IPS DF 6.9 (cell line): ENCODE results near the gene ELOVL2.

ENCODE experiments used
- DNase-seq: peaks from one replicate; pipeline ENCODE4 v3.0.0-alpha.2; 2013; ENCODE audit warnings: low read depth, low spot score
- H3K27ac ChIP-seq: one replicate; pipeline ENCODE4 v1.5.1; 2013; ENCODE audit warnings: low read length, control low read depth
- H3K27me3 ChIP-seq: 2 replicates; pipeline ENCODE4 v1.6.1; 2013; ENCODE audit warnings: mild to moderate bottlenecking, low read length; ENCODE audit not compliant: control insufficient read depth, insufficient read depth
- H3K36me3 ChIP-seq: 2 replicates; pipeline ENCODE4 v1.6.1; 2013; ENCODE audit warnings: low read length; ENCODE audit not compliant: control insufficient read depth, insufficient read depth
- H3K4me1 ChIP-seq: 2 replicates; pipeline ENCODE4 v1.6.1; 2013; ENCODE audit warnings: low read length; ENCODE audit not compliant: control insufficient read depth, insufficient read depth
- H3K4me3 ChIP-seq: 2 replicates; pipeline ENCODE4 v1.5.1; 2013; ENCODE audit warnings: mild to moderate bottlenecking, low read length
- H3K9me3 ChIP-seq: 2 replicates; pipeline ENCODE4 v1.6.1; 2013; ENCODE audit warnings: low read length, inconsistent platforms; ENCODE audit not compliant: control insufficient read depth, insufficient read depth
- WGBS: extraction: QIAGEN DNeasy Blood & Tissue Kit; methylation state at CpG from one replicate; pipeline ENCODE4 v1.1.7; 2013; ENCODE audit warnings: mixed read lengths, missing lambda C conversion rate; ENCODE audit not compliant: insufficient read length, insufficient coverage; 5-methylcytosine and 5-hydroxymethylcytosine counted together

ELOVL2 gene

DNA sequence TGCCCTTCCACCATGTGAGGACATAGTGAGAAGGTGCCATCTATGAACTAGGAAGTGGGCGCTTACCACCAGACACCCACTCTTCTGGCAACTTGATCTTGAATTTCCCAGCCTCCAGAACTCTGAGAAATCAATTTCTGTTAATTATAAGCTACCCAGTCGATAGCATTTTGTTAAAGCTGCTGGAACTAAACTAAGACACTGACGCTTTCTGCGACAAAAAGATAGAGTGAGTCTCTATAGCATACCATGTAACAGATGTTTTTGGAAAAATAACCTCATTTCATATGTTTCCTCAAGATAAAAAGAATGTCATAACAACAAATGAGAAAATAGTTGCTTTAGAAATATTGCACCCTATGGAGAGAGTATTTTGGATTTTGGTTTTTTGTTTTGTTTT lies 34.2 kb upstream of the ELOVL2 start:
- Histone ChIP-seq H3K27me3 (no peaks in the 10 kb centered on the region; the same call in 1 of the 2 replicates), H3K9me3 (no peaks in the 10 kb centered on the region), H3K4me1 (peaks cover 1% of the 10 kb centered on the region; the same call in 1 of the 2 replicates), H3K4me3 (no peak overlapping the region), H3K27ac (no peak overlapping the region), H3K36me3 (no peaks in the 10 kb centered on the region)
- no peak for DNase-seq
- no CpG with 5 or more reads among the region's 4 CpGs for WGBS

DNA sequence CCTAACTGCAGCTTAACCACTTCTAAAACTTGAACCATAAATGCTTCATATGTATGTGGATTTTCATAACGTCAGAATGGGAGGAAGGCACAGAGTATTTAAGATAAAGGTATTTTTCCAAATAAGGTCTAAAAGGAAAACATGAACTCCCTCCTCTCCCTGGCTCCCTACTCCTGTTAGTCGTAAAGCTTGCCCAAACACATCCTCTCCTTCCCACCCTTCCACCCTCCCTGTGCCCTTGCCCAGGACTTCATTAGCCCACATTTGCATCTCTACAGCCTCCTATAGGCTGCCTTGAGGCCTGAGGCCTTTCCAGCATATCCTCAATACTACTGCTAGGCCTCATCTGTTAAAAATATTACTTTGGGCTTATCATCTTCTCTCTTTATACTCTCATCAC lies 32.4 kb upstream of the ELOVL2 start:
- Histone ChIP-seq H3K27ac (no peak overlapping the region), H3K27me3 (no peaks in the 10 kb centered on the region; the same call in 1 of the 2 replicates), H3K4me1 (peaks cover 1% of the 10 kb centered on the region; the same call in 1 of the 2 replicates), H3K36me3 (no peaks in the 10 kb centered on the region), H3K4me3 (no peak overlapping the region), H3K9me3 (no peaks in the 10 kb centered on the region)
- WGBS: no CpG with 5 or more reads among the region's 2 CpGs
- no peak for DNase-seq

DNA sequence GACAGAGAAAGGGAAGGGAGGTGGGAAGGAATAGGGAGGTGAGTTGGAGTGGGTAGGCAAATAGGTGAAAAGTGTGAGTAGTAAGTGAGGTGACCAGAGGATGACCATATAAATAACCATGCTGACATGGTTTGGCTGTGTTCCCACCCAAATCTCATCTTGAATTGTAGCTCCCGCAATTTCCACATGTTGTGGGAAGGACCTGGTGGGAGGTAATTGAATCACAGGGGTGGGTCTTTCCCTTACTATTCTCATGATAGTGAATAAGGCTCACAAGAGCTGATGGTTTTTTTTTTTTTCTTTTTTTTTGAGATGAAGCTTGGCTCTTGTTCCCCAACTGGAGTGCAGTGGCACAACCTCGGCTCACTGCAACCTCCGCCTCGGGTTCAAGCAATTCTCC lies 28.0 kb upstream of the ELOVL2 start:
- no peaks in the 10 kb centered on the region for H3K9me3 ChIP-seq
- no peaks in the 10 kb centered on the region for H3K36me3 ChIP-seq
- H3K27me3 ChIP-seq: no peaks in the 10 kb centered on the region
- no peak for DNase-seq
- no peak overlapping the region for H3K4me3 ChIP-seq
- no peak overlapping the region for H3K27ac ChIP-seq
- H3K4me1 ChIP-seq: peaks cover 1% of the 10 kb centered on the region; the same call in 1 of the 2 replicates
- WGBS: no CpG with 5 or more reads among the region's 4 CpGs

DNA sequence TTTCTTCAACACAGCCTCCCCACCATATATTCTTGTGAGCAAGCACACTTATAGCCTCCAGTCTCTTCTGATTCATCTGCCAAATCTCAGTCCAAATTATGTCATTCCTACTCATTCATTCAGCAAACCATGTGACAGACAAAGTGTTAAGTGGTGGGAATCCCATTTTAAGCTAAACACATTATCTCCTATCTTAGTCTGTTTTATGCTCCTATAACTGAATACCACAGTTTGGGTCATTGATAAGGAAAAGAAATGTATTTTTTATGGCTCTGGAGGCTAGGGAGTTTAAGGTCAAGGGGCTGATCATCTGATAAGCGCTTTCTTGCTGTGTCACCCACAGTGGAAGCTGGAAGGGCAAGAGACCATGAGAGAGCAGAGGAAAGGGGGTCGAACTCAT lies 25.7 kb upstream of the ELOVL2 start:
- Histone ChIP-seq H3K36me3 (no peaks in the 10 kb centered on the region), H3K27me3 (no peaks in the 10 kb centered on the region), H3K4me3 (no peak overlapping the region), H3K4me1 (no peaks in the 10 kb centered on the region), H3K27ac (no peak overlapping the region), H3K9me3 (no peaks in the 10 kb centered on the region)
- no CpG with 5 or more reads among the region's 2 CpGs for WGBS
- no peak for DNase-seq

DNA sequence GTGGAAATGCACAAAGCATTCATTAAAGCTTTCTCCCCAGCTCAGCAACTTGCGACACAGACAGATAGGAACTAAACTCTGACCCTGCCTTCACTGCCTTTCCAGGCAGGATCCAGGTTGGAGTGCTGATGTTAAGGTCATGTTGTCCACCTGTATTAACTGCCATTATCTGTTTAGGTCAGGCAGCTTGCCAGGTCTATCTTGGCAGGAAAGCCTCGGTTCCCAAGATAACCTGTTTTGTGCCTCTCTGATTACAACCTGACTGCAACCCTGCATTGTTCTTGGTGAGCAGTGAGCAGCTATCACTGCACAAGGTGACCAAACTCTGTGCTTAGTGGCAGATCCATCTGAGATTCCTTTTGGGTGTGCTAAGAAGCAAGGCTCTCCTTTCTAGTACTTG lies 23.2 kb upstream of the ELOVL2 start:
- H3K27ac ChIP-seq: no peak overlapping the region
- no peak for DNase-seq
- no peaks in the 10 kb centered on the region for H3K27me3 ChIP-seq
- no peaks in the 10 kb centered on the region for H3K4me1 ChIP-seq
- no peaks in the 10 kb centered on the region for H3K9me3 ChIP-seq
- H3K4me3 ChIP-seq: no peak overlapping the region
- H3K36me3 ChIP-seq: no peaks in the 10 kb centered on the region
- WGBS: no CpG with 5 or more reads among the region's 2 CpGs

DNA sequence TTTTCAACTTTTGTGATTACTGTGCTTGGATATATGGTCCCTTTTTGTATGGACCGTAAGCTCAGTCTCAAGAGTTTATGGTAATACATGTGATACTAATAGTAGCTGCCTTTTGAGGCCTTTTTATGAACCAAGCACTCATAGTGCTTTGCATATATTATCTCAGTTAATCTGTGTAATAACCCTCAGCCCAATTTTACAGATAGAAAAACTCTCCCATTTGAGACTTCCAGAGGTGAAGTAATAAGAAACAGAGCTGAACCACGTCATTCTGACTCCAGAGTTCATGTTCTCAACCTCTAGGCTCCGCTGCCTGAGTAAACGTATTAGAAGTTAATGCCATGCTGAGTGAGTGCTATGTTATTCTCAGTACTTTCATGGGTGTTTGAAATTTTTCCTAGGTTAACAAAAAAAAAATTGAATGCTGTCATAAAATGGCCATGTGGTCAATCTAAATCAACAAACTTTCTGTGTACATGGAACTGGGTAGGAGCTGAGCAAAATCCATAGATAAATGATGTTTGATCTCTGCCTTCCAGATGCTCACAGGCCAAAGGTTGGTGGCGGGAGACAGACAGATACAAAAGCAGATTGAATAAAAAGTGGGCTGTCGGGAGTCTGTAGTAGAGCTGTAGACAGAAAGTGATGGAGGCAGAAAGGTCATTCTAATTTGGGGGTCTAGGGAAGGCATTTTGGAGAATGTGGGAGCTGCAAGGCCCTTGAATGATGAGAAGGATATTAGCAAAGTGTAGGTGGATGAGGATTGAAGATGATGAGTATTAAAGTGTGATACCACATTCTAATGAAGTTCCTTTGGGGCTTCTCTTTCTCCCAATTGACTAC lies 22.6 kb upstream of the ELOVL2 start:
- Histone ChIP-seq H3K4me1 (no peaks in the 10 kb centered on the region), H3K4me3 (no peak overlapping the region), H3K36me3 (no peaks in the 10 kb centered on the region), H3K27me3 (no peaks in the 10 kb centered on the region), H3K27ac (no peak overlapping the region), H3K9me3 (no peaks in the 10 kb centered on the region)
- no peak for DNase-seq
- WGBS: no CpG with 5 or more reads among the region's 6 CpGs

DNA sequence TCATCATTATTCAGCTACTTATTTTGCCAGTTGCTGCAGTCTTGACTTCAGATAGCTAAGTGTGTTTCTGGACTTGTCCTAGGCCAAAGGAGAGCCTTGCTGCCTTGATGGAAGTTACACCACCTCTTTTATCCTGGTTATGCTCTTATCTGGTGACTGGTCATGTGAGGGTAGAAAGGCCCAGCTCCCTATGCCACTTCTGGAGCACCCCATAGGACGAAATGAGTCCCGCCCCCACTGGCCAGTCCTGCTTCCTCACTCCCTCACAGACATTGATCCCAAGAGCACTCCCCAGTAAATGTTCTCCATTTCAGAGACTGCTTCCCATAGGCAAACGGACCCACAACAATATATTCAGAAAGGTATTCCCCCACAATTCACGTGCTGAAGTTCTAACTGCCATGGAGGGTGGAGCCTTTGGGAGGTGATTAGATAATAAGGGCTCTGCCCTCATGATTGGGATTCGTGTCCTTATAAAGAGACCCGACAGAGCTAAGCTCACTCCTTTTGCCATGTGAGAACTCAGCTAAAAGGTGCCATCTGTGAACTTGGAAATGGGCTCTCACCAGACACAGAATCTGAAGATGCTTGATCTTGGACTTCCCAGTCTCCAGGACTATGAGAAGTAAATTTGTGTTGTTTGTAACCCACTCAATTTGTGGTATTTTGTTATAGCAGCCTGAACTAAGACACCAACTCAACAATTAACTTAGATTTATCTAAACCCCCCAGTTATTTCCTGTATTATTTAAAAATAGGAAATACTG lies 21.5 kb upstream of the ELOVL2 start:
- Histone ChIP-seq H3K4me1 (no peaks in the 10 kb centered on the region), H3K9me3 (no peaks in the 10 kb centered on the region), H3K36me3 (no peaks in the 10 kb centered on the region), H3K27me3 (no peaks in the 10 kb centered on the region), H3K4me3 (no peak overlapping the region), H3K27ac (no peak overlapping the region)
- WGBS: no CpG with 5 or more reads among the region's 6 CpGs
- DNase-seq: no peak

DNA sequence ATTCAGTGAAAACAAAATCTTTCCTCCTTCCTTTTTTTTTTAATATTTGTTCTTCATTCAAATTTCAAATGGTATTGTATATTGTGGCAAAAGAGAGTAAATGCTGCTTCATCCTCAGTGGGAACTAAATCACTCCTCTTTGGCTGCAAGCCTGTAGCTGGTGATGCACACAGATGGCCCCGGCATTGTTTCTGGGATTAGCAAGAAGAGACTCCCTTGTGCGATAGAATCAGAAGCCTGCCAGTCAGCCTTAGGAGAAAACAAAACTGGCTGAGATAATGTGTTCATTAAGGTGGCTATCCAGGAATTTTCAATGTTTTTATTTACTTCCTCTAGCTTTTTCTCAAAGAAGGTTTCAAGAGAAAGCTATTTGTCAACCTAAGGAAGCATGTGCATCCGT lies 20.7 kb upstream of the ELOVL2 start:
- Histone ChIP-seq H3K9me3 (no peaks in the 10 kb centered on the region), H3K27me3 (no peaks in the 10 kb centered on the region), H3K4me1 (no peaks in the 10 kb centered on the region), H3K4me3 (no peak overlapping the region), H3K27ac (no peak overlapping the region), H3K36me3 (no peaks in the 10 kb centered on the region)
- no CpG with 5 or more reads among the region's 3 CpGs for WGBS
- no peak for DNase-seq

DNA sequence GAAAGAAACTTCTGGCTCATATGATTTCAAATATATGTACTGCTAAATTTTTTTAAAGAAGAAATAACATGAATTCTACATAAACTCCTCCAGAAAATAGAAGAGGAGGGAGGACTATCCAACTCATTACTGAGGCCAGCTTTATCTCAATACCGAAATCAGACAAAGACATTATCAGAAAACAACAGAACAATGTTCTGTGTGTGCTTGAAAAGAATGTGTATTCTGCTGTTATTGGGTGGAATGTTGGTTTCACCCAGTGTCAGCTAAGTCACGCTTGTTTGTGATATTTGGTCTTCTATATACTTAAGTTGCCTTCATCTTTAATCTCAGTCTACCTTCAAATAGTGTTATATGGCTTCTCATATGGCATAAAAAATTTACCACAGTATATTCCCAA lies 18.6 kb upstream of the ELOVL2 start:
- no peak overlapping the region for H3K27ac ChIP-seq
- H3K9me3 ChIP-seq: no peaks in the 10 kb centered on the region
- no peaks in the 10 kb centered on the region for H3K36me3 ChIP-seq
- no peaks in the 10 kb centered on the region for H3K27me3 ChIP-seq
- no peaks in the 10 kb centered on the region for H3K4me1 ChIP-seq
- no peak overlapping the region for H3K4me3 ChIP-seq
- no peak for DNase-seq
- whole genome bisulfite sequencing: no CpG with 5 or more reads among the region's 2 CpGs

DNA sequence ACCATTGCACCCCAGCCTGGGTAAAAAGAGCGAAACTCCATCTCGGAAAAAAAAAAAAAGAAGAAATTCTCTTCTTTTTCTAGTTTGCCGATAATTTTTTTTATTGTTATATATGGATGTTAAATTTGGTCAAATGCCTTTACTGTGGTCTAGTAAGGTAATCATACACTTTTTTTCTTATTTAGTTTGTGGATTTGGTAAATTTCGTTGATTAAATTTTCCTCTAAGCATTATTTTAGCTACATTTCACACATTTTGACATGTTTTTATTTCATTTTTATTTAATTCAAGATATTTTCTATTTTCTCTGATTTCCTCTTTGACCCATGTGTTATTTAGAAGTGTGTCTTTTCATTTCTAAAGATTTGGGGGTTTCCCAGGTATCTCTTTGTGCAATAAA lies 18.0 kb upstream of the ELOVL2 start:
- no peaks in the 10 kb centered on the region for H3K36me3 ChIP-seq
- no peak overlapping the region for H3K4me3 ChIP-seq
- H3K4me1 ChIP-seq: no peaks in the 10 kb centered on the region
- no peaks in the 10 kb centered on the region for H3K27me3 ChIP-seq
- no peak overlapping the region for H3K27ac ChIP-seq
- H3K9me3 ChIP-seq: no peaks in the 10 kb centered on the region
- no peak for DNase-seq
- no CpG with 5 or more reads among the region's 4 CpGs for WGBS
